Hepatocyte (in vitro differentiated cells): ENCODE data around the gene PNKP. TPM values are rescaled to one million over a fixed set of nuclear protein-coding genes. Genes with fewer than 3 reads are reported as not detected.

Source experiments
- DNase-seq: peaks from one replicate; pipeline ENCODE4 v3.0.0-alpha.2; 2016; ENCODE audit warnings: low spot score
- H2AFZ ChIP-seq: fragments of 200-600 bp; sonication (generic); 2 replicates; pipeline ENCODE4 v1.6.0; 2016; ENCODE audit warnings: antibody characterized with exemption, mild to moderate bottlenecking
- H3K27ac ChIP-seq: fragments of 200-600 bp; sonication (generic); 2 replicates; pipeline ENCODE4 v1.5.1; 2016; ENCODE audit warnings: mild to moderate bottlenecking
- H3K27me3 ChIP-seq: fragments of 200-600 bp; sonication (generic); 2 replicates; pipeline ENCODE4 v1.6.1; 2016
- H3K36me3 ChIP-seq: fragments of 200-600 bp; sonication (generic); replicated peaks from 2 replicates; pipeline ENCODE4 v1.5.1; 2016; ENCODE audit warnings: low read depth; ENCODE audit not compliant: insufficient read depth
- H3K4me1 ChIP-seq: fragments of 200-600 bp; sonication (generic); 2 replicates; pipeline ENCODE4 v1.5.1; 2016; ENCODE audit warnings: mild to moderate bottlenecking, moderate library complexity; ENCODE audit not compliant: insufficient read depth
- H3K4me2 ChIP-seq: fragments of 200-600 bp; sonication (generic); 2 replicates; pipeline ENCODE4 v1.6.0; 2016
- H3K4me3 ChIP-seq: fragments of 200-600 bp; sonication (generic); 2 replicates; pipeline ENCODE4 v1.5.1; 2016; ENCODE audit warnings: mild to moderate bottlenecking
- H3K79me2 ChIP-seq: fragments of 200-600 bp; sonication (generic); 2 replicates; pipeline ENCODE4 v1.6.0; 2017; ENCODE audit warnings: mild to moderate bottlenecking
- H3K9me2 ChIP-seq: fragments of 200-600 bp; sonication (generic); replicated peaks from 2 replicates; pipeline ENCODE4 v1.6.0; 2017; ENCODE audit warnings: mild to moderate bottlenecking; ENCODE audit not compliant: insufficient read depth
- H3K9me3 ChIP-seq: fragments of 200-600 bp; sonication (generic); 2 replicates; pipeline ENCODE4 v1.5.1; 2016; ENCODE audit warnings: low read depth, mild to moderate bottlenecking
- H4K20me1 ChIP-seq: fragments of 200-600 bp; sonication (generic); 2 replicates; pipeline ENCODE4 v1.6.0; 2016; ENCODE audit warnings: mild to moderate bottlenecking; ENCODE audit not compliant: insufficient read depth, poor library complexity, severe bottlenecking
- CTCF ChIP-seq: fragments of 200-600 bp; sonication (generic); IDR thresholded peaks from 2 replicates; pipeline ENCODE4 v1.5.1; 2016; ENCODE audit warnings: antibody characterized with exemption, mild to moderate bottlenecking; ENCODE audit not compliant: poor library complexity
- EZH2 ChIP-seq: fragments of 200-600 bp; sonication (generic); IDR thresholded peaks from 2 replicates; pipeline ENCODE4 v1.6.1; 2016; ENCODE audit warnings: antibody characterized with exemption, mild to moderate bottlenecking, borderline replicate concordance
- EZH2phosphoT487 ChIP-seq: fragments of 200-600 bp; sonication (generic); IDR thresholded peaks from one replicate; pipeline ENCODE4 v1.6.1; 2018; ENCODE audit warnings: antibody characterized with exemption, mild to moderate bottlenecking, low read depth, moderate library complexity; ENCODE audit not compliant: unreplicated experiment, severe bottlenecking
- WGBS: methylation state at CpG from one replicate; pipeline ENCODE4 v1.1.6; 2016; ENCODE audit warnings: low lambda C conversion rate; ENCODE audit errors: missing lambda C conversion rate; 5-methylcytosine and 5-hydroxymethylcytosine counted together
- polyA plus RNA-seq: library from polyadenylated mRNA; unstranded; fragments of >200 nt; fragmentation: Nextera tagmentation; extraction: Ambion mirVana; gene quantifications from 2 replicates; pipeline ENCODE4 v1.2.1, GENCODE V29; 2016
- total RNA-seq: library from RNA; depleted of rRNA; stranded (reverse); fragments of >200 nt; gene quantifications from 2 replicates; pipeline ENCODE4 v1.2.3, GENCODE V29; 2014

Gene PNKP
- total and polyA plus RNA-seq, 2 experiments from 2014 or later = 27.0 to 68.6 TPM

GRCh38 chr19:49904136-49904535, 36.8 kb upstream of the PNKP start:
- H3K9me3 ChIP-seq = no peaks in the 10 kb centered on the region
- H4K20me1 ChIP-seq = no peaks in the 10 kb centered on the region
- no peak overlapping the region for H2AFZ ChIP-seq
- WGBS = 85% methylated on average over 6 of the region's 6 CpGs
- no peaks in the 10 kb centered on the region for H3K79me2 ChIP-seq
- no peak overlapping the region for H3K27ac ChIP-seq
- H3K27me3 ChIP-seq = no peaks in the 10 kb centered on the region
- H3K36me3 ChIP-seq = no peaks in the 10 kb centered on the region
- H3K4me3 ChIP-seq = no peak overlapping the region
- H3K4me1 ChIP-seq = no peaks in the 10 kb centered on the region
- no peak for TF ChIP-seq EZH2phosphoT487
- TF ChIP-seq CTCF = no peak
- no peak for TF ChIP-seq EZH2
- DNase-seq = no peak
- no peak overlapping the region for H3K4me2 ChIP-seq
- H3K9me2 ChIP-seq = no peaks in the 10 kb centered on the region

GRCh38 chr19:49896863-49897621, 29.7 kb upstream of the PNKP start, which contains the start of gene IL4I1:
Gene IL4I1 (minus strand): TSS chr19:49896887. CDS start chr19:49896160, 727 bp downstream.
- TF ChIP-seq EZH2phosphoT487 = no peak
- TF ChIP-seq CTCF = no peak
- TF ChIP-seq EZH2 = no peak
- no peak for DNase-seq
- Histone ChIP-seq H3K4me3 (no peak within 1 kb of the TSS), H3K4me1 (no peaks in the 10 kb centered on the region), H4K20me1 (no peaks in the 10 kb centered on the region), H3K36me3 (no peaks in the 10 kb centered on the region), H3K4me2 (no peak within 1 kb of the TSS), H3K79me2 (no peaks in the 10 kb centered on the region), H3K27me3 (no peaks in the 10 kb centered on the region), H3K9me2 (no peaks in the 10 kb centered on the region), H3K9me3 (no peaks in the 10 kb centered on the region), H2AFZ (no peak within 1 kb of the TSS), H3K27ac (no peak within 1 kb of the TSS)
- WGBS = 64% methylated on average over 20 of the region's 20 CpGs

GRCh38 chr19:49895566-49896297, 28.4 kb upstream of the PNKP start:
- no peak overlapping the region for H3K4me2 ChIP-seq
- no peak for TF ChIP-seq CTCF
- H3K4me1 ChIP-seq = no peaks in the 10 kb centered on the region
- H3K4me3 ChIP-seq = no peak overlapping the region
- no peak overlapping the region for H3K27ac ChIP-seq
- no peaks in the 10 kb centered on the region for H3K36me3 ChIP-seq
- no peaks in the 10 kb centered on the region for H3K9me3 ChIP-seq
- WGBS = 79% methylated on average over 16 of the region's 17 CpGs
- no peak overlapping the region for H2AFZ ChIP-seq
- no peaks in the 10 kb centered on the region for H4K20me1 ChIP-seq
- no peaks in the 10 kb centered on the region for H3K79me2 ChIP-seq
- H3K27me3 ChIP-seq = no peaks in the 10 kb centered on the region
- no peaks in the 10 kb centered on the region for H3K9me2 ChIP-seq
- no peak for DNase-seq
